T-cell (primary cell): ENCODE measurements around the gene ZNF804A. TPM values are rescaled to one million over a fixed set of nuclear protein-coding genes. Genes with fewer than 3 reads are reported as not detected.

Source experiments
- ATAC-seq, 4 experiments: fragments of 200-7000 bp in 3 of 4; fragments of 150-1000 bp in 1 of 4; cut with Tn5 transposase; replicated peaks in 1 of 4; 1 replicate in 3 of 4; 2 replicates in 1 of 4; pipeline ENCODE4 v1.10.0; 2021; ENCODE audit warnings: moderate library complexity in 3 of 4, mild to moderate bottlenecking in 2 of 4, moderate number of reproducible peaks in 1 of 4
- CTCF ChIA-PET, 2 donors: fragments of 300-600 bp; sonication (Branson Sonifier 250); formaldehyde crosslinking; loops; one replicate each; lab custom pipeline; 2022; ENCODE audit warnings: antibody characterized with exemption in 2 of 2; lab: Charles Lee
- POLR2A ChIA-PET, 2 donors: fragments of 300-600 bp; sonication (Branson Sonifier 250); formaldehyde crosslinking; loops; one replicate each; lab custom pipeline; 2022; ENCODE audit warnings: antibody characterized with exemption in 2 of 2; lab: Charles Lee
- DNase-seq, 35 experiments: peaks; one replicate each; pipeline versions ENCODE4 v3.0.0 to v3.0.0-alpha.2; 2013 to 2023
- H3K27ac ChIP-seq: one replicate; pipeline ENCODE4 v1.5.1; 2013; ENCODE audit warnings: low read length
- H3K27me3 ChIP-seq, 2 experiments: replicated peaks in 1 of 2; 1 replicate in 1 of 2; 2 replicates in 1 of 2; pipeline versions ENCODE4 v1.6.1 to v1.7.0; 2013; ENCODE audit warnings: low read length in 1 of 2, mixed read lengths in 1 of 2; ENCODE audit not compliant: control insufficient read depth in 2 of 2, insufficient read depth in 2 of 2; ENCODE audit errors: extremely low read depth in 1 of 2
- H3K36me3 ChIP-seq, 2 donors: 1 replicate in 1 of 2; 2 replicates in 1 of 2; pipeline versions ENCODE4 v1.6.1 to v1.7.0; 2013; ENCODE audit warnings: low read length in 1 of 2; ENCODE audit not compliant: control insufficient read depth in 2 of 2, insufficient read depth in 1 of 2; ENCODE audit errors: extremely low read depth in 1 of 2
- H3K4me1 ChIP-seq, 2 experiments: 1 replicate in 1 of 2; 2 replicates in 1 of 2; pipeline versions ENCODE4 v1.6.1 to v1.7.0; 2013; ENCODE audit warnings: low read length in 2 of 2, mixed read lengths in 1 of 2; ENCODE audit not compliant: insufficient read depth in 2 of 2, control insufficient read depth in 1 of 2; ENCODE audit errors: extremely low read depth in 1 of 2
- H3K4me3 ChIP-seq, 2 donors: 1 replicate in 1 of 2; 2 replicates in 1 of 2; pipeline versions ENCODE4 v1.5.1 to v1.7.0; 2013; ENCODE audit warnings: mild to moderate bottlenecking in 2 of 2, low read length in 1 of 2, moderate library complexity in 1 of 2; ENCODE audit not compliant: control insufficient read depth in 1 of 2; ENCODE audit errors: extremely low read depth in 1 of 2
- H3K9me3 ChIP-seq: 2 replicates; pipeline ENCODE4 v1.7.0; 2013
- H3K27ac Mint-ChIP-seq, 2 donors: one replicate each; pipeline ENCODE4 v1.8.0; 2020 to 2021; ENCODE audit warnings: mild to moderate bottlenecking in 2 of 2, mixed read lengths in 2 of 2
- H3K27me3 Mint-ChIP-seq, 2 donors: one replicate each; pipeline ENCODE4 v1.8.0; 2021 to 2022; ENCODE audit warnings: mixed read lengths in 2 of 2
- H3K36me3 Mint-ChIP-seq: one replicate; pipeline ENCODE4 v1.8.0; 2021; ENCODE audit warnings: mixed read lengths
- H3K4me1 Mint-ChIP-seq, 3 donors: one replicate each; pipeline ENCODE4 v1.8.0; 2020 to 2022; ENCODE audit warnings: mixed read lengths in 3 of 3, mild to moderate bottlenecking in 1 of 3
- H3K4me3 Mint-ChIP-seq, 3 donors: one replicate each; pipeline ENCODE4 v1.8.0; 2020 to 2022; ENCODE audit warnings: mild to moderate bottlenecking in 3 of 3, mixed read lengths in 3 of 3, moderate library complexity in 3 of 3
- H3K9me3 Mint-ChIP-seq, 3 donors: one replicate each; pipeline ENCODE4 v1.8.0; 2020 to 2022; ENCODE audit warnings: mixed read lengths in 3 of 3
- WGBS: methylation state at CpG from one replicate; pipeline ENCODE4 v1.1.5; 2013; ENCODE audit warnings: missing lambda C conversion rate; ENCODE audit not compliant: insufficient coverage; 5-methylcytosine and 5-hydroxymethylcytosine counted together
- total RNA-seq, 35 experiments: library from RNA in 6 of 35; stranded (reverse) in 6 of 35; fragments of 120-200 nt in 1 of 35; gene quantifications; one replicate each; pipeline versions ENCODE4 v1.2.1 to v1.2.4 and lab custom pipeline; 2013 to 2026

The ZNF804A gene
- total RNA-seq (under 1 TPM in 3 of 5 donors, not detected in 2; 0.06 to 0.13 (median 0.06) TPM), total RNA-seq (lab: John Stamatoyannopoulos, UW) (0 to 0.42 (median 0.06) reads per million in 29 experiments)
- total RNA-seq (2013) = 0.04 TPM

DNA sequence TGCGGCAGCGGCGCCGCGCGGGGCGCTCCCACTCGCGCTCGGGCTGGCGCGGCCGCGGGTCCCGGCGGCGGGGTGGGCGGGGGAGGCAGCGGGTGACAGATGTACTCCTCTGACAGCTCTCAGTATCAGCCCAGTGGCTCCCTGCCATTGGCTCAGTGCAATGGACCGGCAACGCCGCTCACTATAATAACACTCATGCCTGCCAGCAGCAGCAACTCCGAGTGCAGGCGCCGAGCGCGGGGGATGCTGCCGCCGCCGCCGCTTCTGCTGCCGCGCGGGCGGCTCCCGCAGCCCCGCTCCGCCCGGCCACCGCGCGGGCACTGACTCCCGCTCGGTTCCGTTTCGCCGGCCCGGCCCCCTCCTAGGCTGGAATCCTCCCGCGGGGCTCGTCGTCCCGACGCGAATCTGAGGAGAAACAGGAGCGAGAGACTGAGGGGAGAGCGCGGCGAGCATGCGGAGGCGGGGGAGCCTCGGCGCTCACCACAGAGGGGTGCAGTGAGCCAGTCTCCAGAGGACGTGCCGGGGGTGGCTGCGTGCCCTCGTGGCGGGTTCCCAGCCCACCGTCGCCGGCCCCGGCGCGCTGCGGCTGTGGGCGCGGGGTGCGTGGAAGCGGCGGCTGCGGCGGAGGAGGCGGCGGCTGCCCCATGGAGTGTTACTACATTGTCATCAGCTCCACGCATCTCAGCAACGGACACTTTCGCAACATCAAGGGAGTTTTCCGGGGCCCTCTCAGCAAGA is at the start of gene ZNF804A:
TSS of gene ZNF804A (plus strand) at position 214 of the 738 bp plus-strand sequence. CDS start at position 645, 431 bp downstream.
- Histone ChIP-seq H3K4me3 (peak within 1 kb of the TSS in 1 of 2 donors; percentile 44), H3K36me3 (no peaks in the 10 kb centered on the region), H3K4me1 (no peaks in the 10 kb centered on the region), H3K27me3 (peaks cover 0 to 14% of the 10 kb centered on the region in 2 experiments), H3K9me3 (no peaks in the 10 kb centered on the region), H3K27ac (no peak within 1 kb of the TSS)
- Mint-ChIP-seq H3K9me3 (no peaks in the 10 kb centered on the region), H3K36me3 (no peaks in the 10 kb centered on the region), H3K4me1 (peaks cover 14 to 16% (median 14%) of the 10 kb centered on the region in 3 donors), H3K27me3 (peaks cover 33 to 39% of the 10 kb centered on the region in 2 donors), H3K27ac (no peak within 1 kb of the TSS), H3K4me3 (peak within 1 kb of the TSS; percentile 43 to 69 (median 68))
- CTCF ChIA-PET = no interaction called here
- WGBS = under 1% methylated on average over 68 of the region's 88 CpGs
- peak in 3 of 4 experiments; percentile 23 to 40 (median 37) for ATAC-seq
- peak in 5 of 35 experiments; percentile 0 to 26 (median 3) for DNase-seq
- POLR2A ChIA-PET = interaction anchor here in 1 of 2 donors (0.6 kb wide), 1 partner anchor 92 kb away, joined by 3 read pairs; no protein-coding TSS in a partner anchor

DNA sequence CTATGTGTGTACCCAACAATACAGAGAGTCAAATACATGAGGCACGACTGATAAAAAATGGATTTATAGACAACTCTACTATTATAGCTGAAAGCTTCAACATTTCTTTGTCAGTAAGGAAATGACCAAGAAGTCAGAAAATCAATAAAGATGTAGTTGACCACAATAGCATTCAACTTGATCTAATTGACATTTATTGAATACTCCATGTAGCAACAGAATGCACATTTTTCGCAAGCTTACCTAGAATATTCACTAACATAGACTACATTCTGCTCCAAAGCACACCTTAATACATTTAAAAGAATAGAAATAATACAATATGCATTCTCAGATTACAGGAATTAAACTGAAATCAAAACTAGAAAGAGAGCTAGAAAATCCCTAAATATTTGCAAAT is 49.2 kb upstream of the ZNF804A start:
- Histone ChIP-seq H3K9me3 (no peaks in the 10 kb centered on the region), H3K4me1 (no peaks in the 10 kb centered on the region), H3K36me3 (no peaks in the 10 kb centered on the region), H3K27ac (no peak overlapping the region), H3K27me3 (no peaks in the 10 kb centered on the region), H3K4me3 (no peak overlapping the region)
- no peak for ATAC-seq
- Mint-ChIP-seq H3K4me1 (no peaks in the 10 kb centered on the region), H3K27ac (no peak overlapping the region), H3K9me3 (peaks cover 3 to 8% (median 3%) of the 10 kb centered on the region in 3 donors), H3K27me3 (no peaks in the 10 kb centered on the region), H3K36me3 (no peaks in the 10 kb centered on the region), H3K4me3 (no peak overlapping the region)
- ChIA-PET CTCF (no interaction called here), POLR2A (no interaction called here)
- WGBS = 83% methylated on average over 1 of the region's 2 CpGs
- no peak for DNase-seq

DNA sequence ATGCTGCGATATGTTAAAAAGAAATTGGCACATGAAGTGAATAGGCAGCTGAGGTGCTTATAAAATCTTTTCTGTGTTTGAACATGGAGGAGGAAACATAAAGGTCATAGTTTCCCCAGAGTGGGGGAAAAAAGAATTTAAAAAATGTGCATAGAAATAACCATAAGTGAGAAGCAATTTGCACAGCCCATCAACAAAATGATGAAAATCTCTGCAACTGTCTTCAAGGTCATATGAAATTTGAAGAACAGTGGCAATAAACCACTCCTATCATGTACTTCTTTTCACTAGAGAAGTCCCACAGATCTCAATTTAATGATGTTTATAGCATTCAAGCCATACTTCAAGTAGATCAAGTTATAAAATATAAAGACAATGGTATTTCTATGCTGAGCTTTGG is 46.7 kb upstream of the ZNF804A start:
- Mint-ChIP-seq H3K36me3 (no peaks in the 10 kb centered on the region), H3K27ac (no peak overlapping the region), H3K4me1 (no peaks in the 10 kb centered on the region), H3K27me3 (no peaks in the 10 kb centered on the region), H3K9me3 (peaks cover 3 to 6% (median 3%) of the 10 kb centered on the region in 3 donors), H3K4me3 (no peak overlapping the region)
- Histone ChIP-seq H3K9me3 (no peaks in the 10 kb centered on the region), H3K27ac (no peak overlapping the region), H3K4me1 (no peaks in the 10 kb centered on the region), H3K36me3 (no peaks in the 10 kb centered on the region), H3K4me3 (no peak overlapping the region), H3K27me3 (no peaks in the 10 kb centered on the region)
- no peak for DNase-seq
- ChIA-PET POLR2A (no interaction called here), CTCF (no interaction called here)
- no peak for ATAC-seq
- no CpG with 5 or more reads among the region's 1 CpG for WGBS

DNA sequence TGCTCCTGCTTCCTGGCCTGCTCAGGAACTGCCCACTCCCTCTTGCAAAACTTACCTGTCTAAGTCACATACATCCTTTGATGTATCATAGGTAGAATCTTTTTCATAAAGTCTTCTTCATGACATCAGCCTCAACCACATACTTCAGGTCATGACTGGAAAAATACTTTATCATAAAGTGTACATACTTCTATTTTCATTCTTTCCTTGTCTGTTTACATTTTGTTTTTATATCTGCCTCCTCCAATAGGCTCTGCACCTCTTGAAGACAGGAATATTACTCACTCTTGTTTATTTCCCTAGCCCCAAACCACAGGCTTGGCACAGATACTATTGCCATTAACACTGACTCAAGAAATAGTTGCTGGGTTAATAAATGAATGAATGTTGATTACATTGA is 43.6 kb upstream of the ZNF804A start:
- Histone ChIP-seq H3K27me3 (no peaks in the 10 kb centered on the region), H3K4me1 (no peaks in the 10 kb centered on the region), H3K4me3 (no peak overlapping the region), H3K36me3 (no peaks in the 10 kb centered on the region), H3K27ac (no peak overlapping the region), H3K9me3 (no peaks in the 10 kb centered on the region)
- Mint-ChIP-seq H3K27me3 (no peaks in the 10 kb centered on the region), H3K36me3 (no peaks in the 10 kb centered on the region), H3K4me1 (no peaks in the 10 kb centered on the region), H3K27ac (no peak overlapping the region), H3K4me3 (no peak overlapping the region), H3K9me3 (peaks cover 0 to 8% (median 3%) of the 10 kb centered on the region in 3 donors)
- DNase-seq = no peak
- ChIA-PET CTCF (no interaction called here), POLR2A (no interaction called here)
- ATAC-seq = no peak

- Mint-ChIP-seq H3K9me3 (peaks cover 0 to 9% (median 3%) of the 10 kb centered on the region in 3 donors), H3K4me1 (no peaks in the 10 kb centered on the region), H3K4me3 (no peak overlapping the region), H3K27me3 (no peaks in the 10 kb centered on the region), H3K27ac (no peak overlapping the region), H3K36me3 (no peaks in the 10 kb centered on the region)
- Histone ChIP-seq H3K27ac (no peak overlapping the region), H3K9me3 (no peaks in the 10 kb centered on the region), H3K27me3 (no peaks in the 10 kb centered on the region), H3K4me1 (no peaks in the 10 kb centered on the region), H3K36me3 (no peaks in the 10 kb centered on the region), H3K4me3 (no peak overlapping the region)
- WGBS = 100% methylated on average over 2 of the region's 5 CpGs
- no peak for ATAC-seq
- CTCF ChIA-PET = no interaction called here
- POLR2A ChIA-PET = no interaction called here
- no peak for DNase-seq
These were observed 43.0 kb upstream of the ZNF804A start for GRCh38 chr2:184555352-184555751.

DNA sequence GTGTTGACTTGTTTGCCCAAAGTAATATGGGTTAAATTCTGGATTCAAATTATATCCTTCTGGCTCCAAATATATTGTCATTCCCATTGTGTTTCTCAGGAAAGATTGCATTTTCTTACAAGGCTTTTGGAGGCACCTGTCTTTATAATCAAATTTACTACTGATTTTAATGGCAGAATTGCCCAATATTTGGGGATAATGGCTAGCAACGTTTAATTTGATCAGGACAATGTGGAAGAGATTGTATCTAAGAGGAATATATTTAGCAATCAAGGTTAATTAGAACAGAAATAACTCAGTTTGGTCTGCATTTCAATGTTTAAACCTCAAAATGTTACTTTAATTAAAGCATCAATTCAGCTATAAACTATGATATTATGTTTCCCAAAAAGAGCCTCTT is 41.7 kb upstream of the ZNF804A start:
- Histone ChIP-seq H3K27me3 (no peaks in the 10 kb centered on the region), H3K4me3 (no peak overlapping the region), H3K36me3 (no peaks in the 10 kb centered on the region), H3K27ac (no peak overlapping the region), H3K4me1 (no peaks in the 10 kb centered on the region), H3K9me3 (no peaks in the 10 kb centered on the region)
- peaks cover 0 to 9% (median 4%) of the 10 kb centered on the region in 3 donors for H3K9me3 Mint-ChIP-seq
- no CpG with 5 or more reads among the region's 1 CpG for WGBS
- CTCF ChIA-PET = no interaction called here
- H3K27ac Mint-ChIP-seq = no peak overlapping the region
- H3K4me1 Mint-ChIP-seq = no peaks in the 10 kb centered on the region
- DNase-seq (no peak), ATAC-seq (no peak)
- H3K4me3 Mint-ChIP-seq = no peak overlapping the region
- H3K27me3 Mint-ChIP-seq = no peaks in the 10 kb centered on the region
- H3K36me3 Mint-ChIP-seq = no peaks in the 10 kb centered on the region
- POLR2A ChIA-PET = no interaction called here
